ENCODE results near the gene HPS3.

The HPS3 gene

GRCh38 chr3:149085828-149086231 is 43.6 kb upstream of the HPS3 start:
- H3K27me3 ChIP-seq (replicated peaks; ENCODE audit: control insufficient read depth, insufficient read depth, low read length): no peaks in the 10 kb centered on the region
- DNase-seq (ENCODE audit: extremely low read depth, insufficient read length): no peak
- peak overlapping the region; percentile 91 for H3K4me3 ChIP-seq (replicated peaks; ENCODE audit: low read depth, low read length)
- H3K36me3 ChIP-seq (ENCODE audit: control insufficient read depth, insufficient read depth, low read length): no peaks in the 10 kb centered on the region; the same call in 1 of the 2 replicates
- TF ChIP-seq CTCF (IDR thresholded peaks at IDR 0.05; ENCODE audit: insufficient read depth, low read length, poor library complexity, severe bottlenecking): no peak

GRCh38 chr3:149086232-149086988 is 43.0 kb upstream of the HPS3 start, which contains the start of gene HLTF:
TSS of gene HLTF (minus strand) at chr3:149086533. CDS start at chr3:149086336, 197 bp downstream.
- peak; percentile 92 for DNase-seq (ENCODE audit: extremely low read depth, insufficient read length)
- no peak for TF ChIP-seq CTCF (IDR thresholded peaks at IDR 0.05; ENCODE audit: insufficient read depth, low read length, poor library complexity, severe bottlenecking)
- no peaks in the 10 kb centered on the region for H3K27me3 ChIP-seq (replicated peaks; ENCODE audit: control insufficient read depth, insufficient read depth, low read length)
- H3K4me3 ChIP-seq (replicated peaks; ENCODE audit: low read depth, low read length): peak within 1 kb of the TSS; percentile 91
- no peaks in the 10 kb centered on the region; the same call in 1 of the 2 replicates for H3K36me3 ChIP-seq (ENCODE audit: control insufficient read depth, insufficient read depth, low read length)

DNA sequence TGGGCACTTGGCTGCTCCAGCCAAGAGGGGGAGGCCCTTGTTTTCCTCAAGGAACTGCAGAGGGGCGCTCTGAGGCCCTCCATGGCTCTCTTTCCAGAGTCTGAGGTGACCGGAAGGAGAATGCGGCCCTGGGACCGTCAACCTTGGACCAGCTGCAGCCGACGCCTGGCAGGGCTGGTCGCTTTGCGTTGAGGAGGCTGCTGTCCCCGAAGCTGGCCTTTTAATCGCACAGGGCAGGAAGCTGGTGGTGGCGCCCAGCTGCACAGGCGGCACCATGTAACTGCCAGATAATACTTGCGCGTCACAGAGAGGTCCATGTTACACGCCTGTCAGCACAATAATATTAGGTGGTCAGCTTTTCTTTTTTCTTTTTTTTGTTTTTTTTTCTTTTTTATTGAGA is 42.2 kb upstream of the HPS3 start:
- DNase-seq (ENCODE audit: extremely low read depth, insufficient read length): no peak
- no peak for TF ChIP-seq CTCF (IDR thresholded peaks at IDR 0.05; ENCODE audit: insufficient read depth, low read length, poor library complexity, severe bottlenecking)
- no peak overlapping the region for H3K4me3 ChIP-seq (replicated peaks; ENCODE audit: low read depth, low read length)

DNA sequence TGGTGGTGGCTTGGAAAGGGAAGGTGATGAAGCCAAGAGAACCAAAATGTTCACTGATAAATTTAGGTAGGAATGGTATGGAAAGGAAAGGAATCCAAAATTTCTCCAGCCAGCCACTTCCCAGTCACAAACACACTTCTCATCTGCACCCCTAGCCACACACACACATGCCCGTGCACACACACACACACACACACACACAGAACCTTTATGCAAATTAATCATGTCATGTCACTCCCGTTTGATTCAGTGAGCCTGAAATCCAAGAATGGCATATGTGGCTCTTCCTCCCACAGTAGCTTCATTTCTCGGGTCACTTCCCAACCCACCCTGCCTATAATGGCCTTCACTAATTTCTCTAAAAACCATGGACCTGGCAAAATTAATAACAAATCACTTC is 40.0 kb upstream of the HPS3 start:
- DNase-seq (ENCODE audit: extremely low read depth, insufficient read length): peak; percentile 38
- Histone ChIP-seq H3K27me3 (replicated peaks; ENCODE audit: control insufficient read depth, insufficient read depth, low read length) (no peaks in the 10 kb centered on the region), H3K4me3 (replicated peaks; ENCODE audit: low read depth, low read length) (no peak overlapping the region), H3K36me3 (ENCODE audit: control insufficient read depth, insufficient read depth, low read length) (no peaks in the 10 kb centered on the region)
- TF ChIP-seq CTCF (IDR thresholded peaks at IDR 0.05; ENCODE audit: insufficient read depth, low read length, poor library complexity, severe bottlenecking): no peak

More for the DNA sequence above, 42.2 kb upstream of the HPS3 start:
- no peaks in the 10 kb centered on the region; the same call in 1 of the 2 replicates for H3K36me3 ChIP-seq (ENCODE audit: control insufficient read depth, insufficient read depth, low read length)
- no peaks in the 10 kb centered on the region for H3K27me3 ChIP-seq (replicated peaks; ENCODE audit: control insufficient read depth, insufficient read depth, low read length)

DNA sequence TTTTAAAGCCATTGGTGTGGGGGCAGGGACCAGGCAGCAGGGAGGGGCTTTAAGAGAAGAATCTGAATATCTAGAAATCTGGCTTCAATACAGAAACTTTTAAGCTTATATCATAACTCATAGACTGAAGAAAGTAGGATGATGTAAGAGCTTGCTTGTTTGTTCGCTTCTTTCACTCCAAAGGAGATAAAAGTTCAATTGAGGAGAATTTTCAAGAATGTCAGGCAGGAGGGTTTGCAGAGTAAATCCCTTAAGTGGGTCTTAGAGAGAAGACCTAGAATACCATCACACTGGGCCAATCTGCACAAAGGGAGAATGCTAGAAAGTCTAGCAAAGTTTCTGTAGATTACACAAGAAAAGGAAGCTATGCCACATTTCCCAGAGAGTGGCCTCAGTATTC is 39.0 kb upstream of the HPS3 start:
- no peaks in the 10 kb centered on the region for H3K36me3 ChIP-seq (ENCODE audit: control insufficient read depth, insufficient read depth, low read length)
- no peak for TF ChIP-seq CTCF (IDR thresholded peaks at IDR 0.05; ENCODE audit: insufficient read depth, low read length, poor library complexity, severe bottlenecking)
- no peaks in the 10 kb centered on the region for H3K27me3 ChIP-seq (replicated peaks; ENCODE audit: control insufficient read depth, insufficient read depth, low read length)
- H3K4me3 ChIP-seq (replicated peaks; ENCODE audit: low read depth, low read length): no peak overlapping the region
- no peak for DNase-seq (ENCODE audit: extremely low read depth, insufficient read length)

Data from GM06990 (cell line).